Keratinocyte (primary cell): Measurements from ENCODE around the gene PRKAG2.

Experiments
- CTCF ChIP-seq, 3 experiments: IDR thresholded peaks in 1 of 3; conservative IDR thresholded peaks in 1 of 3; optimal IDR thresholded peaks in 1 of 3; 2 replicates in 2 of 3; 3 replicates in 1 of 3; pipeline versions ENCODE3 to v1.5.1; 2011; ENCODE audit warnings: low read length in 3 of 3, mild to moderate bottlenecking in 3 of 3, moderate library complexity in 2 of 3, control low read depth in 1 of 3, inconsistent platforms in 1 of 3; ENCODE audit not compliant: insufficient read depth in 2 of 3; ENCODE audit errors: extremely low read depth in 1 of 3
- EZH2 ChIP-seq: IDR thresholded peaks from one replicate; pipeline ENCODE4 v1.6.1; 2012; ENCODE audit warnings: inconsistent platforms, mild to moderate bottlenecking, low read length, moderate library complexity

GRCh38 chr7:151745706-151746105 lies 131.2 kb downstream of the PRKAG2 start:
- TF ChIP-seq CTCF (optimal IDR thresholded peaks at IDR 0.05 in 1 of 3, IDR thresholded peaks at IDR 0.05 in 1 of 3, conservative IDR thresholded peaks at IDR 0.05 in 1 of 3; ENCODE audit: extremely low read depth in 1 of 3, insufficient read depth in 2 of 3, low read length in 3 of 3) (no peak), EZH2 (no peak)
